ENCODE measurements around the gene TNKS1BP1. TPM values are rescaled to one million over a fixed set of nuclear protein-coding genes. Genes with fewer than 3 reads are reported as not detected.
"Not testable (repeated sequence)": the region's sequence is repeated elsewhere in the genome, so short reads cannot be mapped to it uniquely, and the experiment has no call there.

TNKS1BP1 gene
- total and polyA plus RNA-seq, 4 donors: 35.2 to 184 (median 165) TPM

DNA sequence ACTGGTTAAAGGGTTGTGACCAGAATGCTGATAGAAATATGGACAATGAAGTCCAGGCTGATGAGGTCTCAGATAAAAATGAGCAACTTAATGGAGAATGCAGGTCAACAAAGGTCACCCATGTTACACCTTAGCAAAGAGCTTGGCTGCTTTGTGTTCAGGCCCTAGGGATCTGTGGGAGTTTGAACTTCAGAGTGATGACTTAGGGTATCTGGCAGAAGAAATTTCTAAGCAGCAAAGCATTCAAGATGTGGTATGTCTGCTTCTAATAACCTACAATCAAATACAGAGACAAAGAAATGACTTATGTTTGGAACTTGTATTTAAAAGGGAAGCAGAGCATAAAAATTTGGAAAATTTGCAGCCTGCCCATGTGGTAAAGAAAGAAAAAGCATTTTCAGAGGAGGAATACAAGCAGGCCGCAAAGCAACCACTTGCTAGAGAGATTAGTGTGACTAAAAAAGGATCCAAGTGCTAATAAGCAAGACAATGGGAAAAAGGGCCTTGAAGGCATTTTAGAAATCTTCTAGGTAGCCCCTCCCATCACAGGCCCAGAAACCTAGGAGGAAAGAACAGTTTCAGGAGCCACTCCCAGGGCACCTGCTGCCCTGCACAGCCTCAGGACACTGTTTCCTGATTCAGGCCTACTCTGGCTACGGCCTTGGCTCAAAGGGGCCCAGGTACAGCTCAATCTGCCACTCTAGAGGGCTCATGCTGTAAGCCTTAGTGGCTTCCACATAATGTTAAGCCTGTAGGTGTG lies 41.3 kb downstream of the TNKS1BP1 start:
- Histone ChIP-seq H3K27me3 (ENCODE audit: control insufficient read depth in 1 of 2, insufficient read depth in 2 of 2, low read length in 1 of 2) (no peaks in the 10 kb centered on the region), H3K4me3 (ENCODE audit: low read length in 2 of 2) (no peak overlapping the region), H3K4me1 (ENCODE audit: control insufficient read depth in 1 of 2, insufficient read depth in 2 of 2, low read length in 2 of 2) (no peaks in the 10 kb centered on the region), H3K9me3 (ENCODE audit: control insufficient read depth, low read length) (no peaks in the 10 kb centered on the region), H3K36me3 (ENCODE audit: control insufficient read depth in 1 of 2, insufficient read depth in 2 of 2, low read length in 1 of 2) (no peaks in the 10 kb centered on the region), H3K27ac (ENCODE audit: low read depth in 1 of 2, low read length in 2 of 2) (no peak overlapping the region)
- no peak for DNase-seq
- no peak for ATAC-seq (ENCODE audit: low FRiP score)
- WGBS, 2 donors: 95 to 100% methylated on average over 2 of the region's 2 CpGs
- intact Hi-C loops (cut with DNase I): no loop called here

DNA sequence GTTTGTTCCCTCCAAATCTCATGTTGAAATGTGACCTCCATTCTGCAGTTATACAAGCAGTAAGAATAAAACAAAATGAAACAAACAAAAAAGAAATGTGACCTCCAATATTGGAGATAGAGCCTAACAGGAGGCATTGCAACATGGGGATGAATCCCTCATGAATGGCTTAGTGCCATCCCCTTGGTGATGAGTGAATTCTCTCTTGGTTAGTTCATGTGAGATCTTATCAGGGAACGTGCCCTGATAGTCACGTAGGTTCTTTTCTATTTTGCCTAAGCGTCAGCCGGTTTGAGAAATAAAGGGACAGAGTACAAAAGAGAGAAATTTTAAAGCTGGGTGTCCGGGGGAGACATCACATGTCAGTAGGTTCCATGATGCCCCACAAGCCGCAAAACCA lies 43.2 kb downstream of the TNKS1BP1 start:
- DNase-seq; H3K27me3 ChIP-seq (ENCODE audit: control insufficient read depth in 1 of 2, insufficient read depth in 2 of 2, low read length in 1 of 2); H3K9me3 ChIP-seq (ENCODE audit: control insufficient read depth, low read length); H3K36me3 ChIP-seq (ENCODE audit: control insufficient read depth in 1 of 2, insufficient read depth in 2 of 2, low read length in 1 of 2); H3K4me1 ChIP-seq (ENCODE audit: control insufficient read depth in 1 of 2, insufficient read depth in 2 of 2, low read length in 2 of 2); H3K27ac ChIP-seq (ENCODE audit: low read depth in 1 of 2, low read length in 2 of 2); H3K4me3 ChIP-seq (ENCODE audit: low read length in 2 of 2); ATAC-seq (ENCODE audit: low FRiP score); intact Hi-C loops (cut with DNase I): not testable (repeated sequence)
- WGBS, 2 donors: 87% methylated on average over 6 of the region's 6 CpGs

DNA sequence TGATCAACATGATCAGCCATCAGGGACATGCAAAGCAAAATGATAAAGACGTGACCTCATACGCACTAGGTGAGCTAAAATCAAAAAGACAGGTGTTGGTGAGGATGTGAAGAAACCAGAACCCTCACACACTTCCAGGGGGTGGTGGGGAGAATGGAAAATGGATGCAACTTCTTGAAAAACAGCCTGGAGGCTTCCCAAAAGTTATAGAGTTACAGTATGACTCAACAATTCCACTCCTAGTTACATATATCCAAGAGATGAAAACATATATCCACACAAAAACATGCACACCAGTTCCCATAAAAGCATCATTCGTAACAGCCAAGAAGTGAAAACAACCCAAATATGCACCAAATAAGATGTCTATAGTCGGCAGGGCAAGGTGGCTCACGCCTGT lies 45.6 kb downstream of the TNKS1BP1 start:
- Histone ChIP-seq H3K9me3 (ENCODE audit: control insufficient read depth, low read length) (no peaks in the 10 kb centered on the region), H3K4me3 (ENCODE audit: low read length in 2 of 2) (no peak overlapping the region), H3K4me1 (ENCODE audit: control insufficient read depth in 1 of 2, insufficient read depth in 2 of 2, low read length in 2 of 2) (peaks cover 0 to 3% of the 10 kb centered on the region in 2 donors), H3K36me3 (ENCODE audit: control insufficient read depth in 1 of 2, insufficient read depth in 2 of 2, low read length in 1 of 2) (no peaks in the 10 kb centered on the region), H3K27ac (ENCODE audit: low read depth in 1 of 2, low read length in 2 of 2) (no peak overlapping the region), H3K27me3 (ENCODE audit: control insufficient read depth in 1 of 2, insufficient read depth in 2 of 2, low read length in 1 of 2) (no peaks in the 10 kb centered on the region)
- ATAC-seq (ENCODE audit: low FRiP score) (no peak), DNase-seq (no peak)
- intact Hi-C loops (cut with DNase I): no loop called here
- WGBS, 2 donors: 82 to 83% methylated on average over 5 of the region's 5 CpGs

DNA sequence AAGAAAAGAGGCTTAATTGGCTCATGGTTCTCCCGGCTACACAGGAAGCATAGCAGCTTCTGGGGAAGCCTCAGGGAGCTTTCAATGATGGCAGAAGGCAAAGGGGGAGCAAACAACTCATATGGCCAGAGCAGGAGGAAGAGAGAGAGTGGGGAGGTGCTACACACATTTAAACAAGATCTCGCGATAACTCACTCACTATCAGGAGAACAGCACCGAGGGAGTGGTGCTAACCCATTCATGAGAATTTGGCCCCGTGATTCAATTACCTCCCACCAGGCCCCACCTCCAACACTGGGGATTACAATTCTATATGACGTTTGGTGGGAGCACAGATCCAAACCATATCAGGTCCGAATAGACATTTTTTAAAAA lies 46.0 kb downstream of the TNKS1BP1 start:
- H3K9me3 ChIP-seq (ENCODE audit: control insufficient read depth, low read length): no peaks in the 10 kb centered on the region
- no peak overlapping the region for H3K27ac ChIP-seq (ENCODE audit: low read depth in 1 of 2, low read length in 2 of 2)
- intact Hi-C loops (cut with DNase I): no loop called here
- H3K36me3 ChIP-seq (ENCODE audit: control insufficient read depth in 1 of 2, insufficient read depth in 2 of 2, low read length in 1 of 2): no peaks in the 10 kb centered on the region
- peaks cover 0 to 3% of the 10 kb centered on the region in 2 donors for H3K4me1 ChIP-seq (ENCODE audit: control insufficient read depth in 1 of 2, insufficient read depth in 2 of 2, low read length in 2 of 2)
- ATAC-seq (ENCODE audit: low FRiP score): no peak
- WGBS, 2 donors: 83 to 89% methylated on average over 7 of the region's 7 CpGs
- no peak overlapping the region for H3K4me3 ChIP-seq (ENCODE audit: low read length in 2 of 2)
- no peak for DNase-seq
- no peaks in the 10 kb centered on the region for H3K27me3 ChIP-seq (ENCODE audit: control insufficient read depth in 1 of 2, insufficient read depth in 2 of 2, low read length in 1 of 2)

DNA sequence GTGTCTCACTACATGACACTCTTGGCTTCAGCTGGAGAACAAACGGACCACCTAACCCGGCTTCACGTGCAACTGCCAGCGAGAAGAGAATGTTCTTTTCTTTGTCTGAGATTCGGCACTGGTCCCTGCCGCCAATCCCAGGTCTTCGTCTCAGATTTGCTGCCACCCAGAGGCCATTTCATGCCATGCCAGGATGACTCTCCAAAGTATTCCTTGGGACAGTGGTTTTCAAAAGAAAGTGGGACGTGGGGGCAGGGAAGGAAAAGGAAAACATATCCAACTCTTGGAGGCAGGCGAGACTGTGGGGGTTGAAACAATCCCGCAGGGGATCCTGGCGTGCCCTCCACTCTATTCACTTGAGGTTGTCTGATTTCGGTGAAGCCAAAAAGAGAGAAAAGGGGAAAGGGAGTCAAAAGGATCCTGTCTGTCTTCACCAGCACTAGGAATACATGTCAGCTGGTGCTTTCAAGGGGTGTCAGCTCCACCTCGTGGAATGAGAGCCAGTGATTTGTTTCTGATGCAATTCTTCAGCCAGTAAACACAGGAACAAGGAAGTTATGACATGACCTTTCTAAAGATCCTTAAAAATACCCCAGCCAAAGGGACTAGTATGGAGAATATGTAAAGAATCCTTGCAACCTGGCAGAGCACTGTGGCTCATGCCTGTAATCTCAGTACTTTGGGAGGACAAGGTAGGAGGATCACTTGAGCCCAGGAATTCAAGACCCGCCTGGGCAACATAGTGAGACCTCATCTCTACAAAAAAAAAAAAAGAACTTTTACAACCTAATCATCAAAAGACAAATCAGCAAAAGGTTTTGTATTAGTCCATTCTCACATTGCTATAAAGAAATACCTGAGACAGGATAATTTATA lies 46.7 kb downstream of the TNKS1BP1 start:
- no peak overlapping the region for H3K27ac ChIP-seq (ENCODE audit: low read depth in 1 of 2, low read length in 2 of 2)
- H3K36me3 ChIP-seq (ENCODE audit: control insufficient read depth in 1 of 2, insufficient read depth in 2 of 2, low read length in 1 of 2): no peaks in the 10 kb centered on the region
- DNase-seq (peak; percentile 73 to 86), ATAC-seq (ENCODE audit: low FRiP score) (peak; percentile 81)
- WGBS, 2 donors: 10 to 11% methylated on average over 14 of the region's 14 CpGs
- H3K27me3 ChIP-seq (ENCODE audit: control insufficient read depth in 1 of 2, insufficient read depth in 2 of 2, low read length in 1 of 2): no peaks in the 10 kb centered on the region
- intact Hi-C loops (cut with DNase I): no loop called here
- H3K4me3 ChIP-seq (ENCODE audit: low read length in 2 of 2): no peak overlapping the region
- peaks cover 1% of the 10 kb centered on the region for H3K9me3 ChIP-seq (ENCODE audit: control insufficient read depth, low read length)
- peaks cover 0 to 3% of the 10 kb centered on the region in 2 donors for H3K4me1 ChIP-seq (ENCODE audit: control insufficient read depth in 1 of 2, insufficient read depth in 2 of 2, low read length in 2 of 2)

DNA sequence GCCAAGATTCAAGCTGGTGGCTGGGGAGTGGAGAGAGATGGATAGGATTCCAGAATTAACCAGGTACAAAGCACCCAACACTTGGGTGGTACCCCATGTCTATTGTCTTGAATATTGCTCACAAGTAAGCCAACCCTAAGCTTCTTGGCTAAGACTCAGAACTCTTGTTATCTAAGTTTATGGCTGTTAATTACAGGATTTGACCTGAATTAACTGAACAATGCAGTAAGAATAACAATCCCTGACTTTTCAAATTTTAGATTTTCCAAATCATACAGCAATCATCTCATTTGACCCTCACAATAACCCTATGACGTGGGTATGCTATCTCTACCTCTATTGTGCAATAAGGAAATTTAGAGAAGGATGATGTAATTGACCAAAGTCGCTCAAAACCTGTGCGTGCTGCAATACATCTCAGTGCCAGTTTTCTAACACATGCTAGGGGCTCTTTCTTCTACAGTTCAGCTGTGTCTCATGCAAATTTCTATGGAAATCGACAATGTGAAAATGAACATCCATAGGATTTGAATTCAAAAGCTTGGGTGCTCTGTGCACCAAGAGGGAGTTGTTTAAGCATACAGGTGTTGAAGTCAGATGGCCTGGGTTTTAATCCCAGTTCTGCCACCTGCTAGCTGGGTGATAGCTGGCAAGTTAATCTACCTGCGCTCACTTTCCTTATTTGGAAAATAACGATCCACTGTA lies 47.6 kb downstream of the TNKS1BP1 start:
- no peak for DNase-seq
- ATAC-seq (ENCODE audit: low FRiP score): peak; percentile 58
- Histone ChIP-seq H3K9me3 (ENCODE audit: control insufficient read depth, low read length) (peaks cover 1% of the 10 kb centered on the region), H3K27ac (ENCODE audit: low read depth in 1 of 2, low read length in 2 of 2) (no peak overlapping the region), H3K4me3 (ENCODE audit: low read length in 2 of 2) (no peak overlapping the region), H3K27me3 (ENCODE audit: control insufficient read depth in 1 of 2, insufficient read depth in 2 of 2, low read length in 1 of 2) (no peaks in the 10 kb centered on the region), H3K36me3 (ENCODE audit: control insufficient read depth in 1 of 2, insufficient read depth in 2 of 2, low read length in 1 of 2) (no peaks in the 10 kb centered on the region), H3K4me1 (ENCODE audit: control insufficient read depth in 1 of 2, insufficient read depth in 2 of 2, low read length in 2 of 2) (peaks cover 0 to 3% of the 10 kb centered on the region in 2 donors)
- WGBS, 2 donors: 77 to 79% methylated on average over 6 of the region's 6 CpGs
- intact Hi-C loops (cut with DNase I): no loop called here

DNA sequence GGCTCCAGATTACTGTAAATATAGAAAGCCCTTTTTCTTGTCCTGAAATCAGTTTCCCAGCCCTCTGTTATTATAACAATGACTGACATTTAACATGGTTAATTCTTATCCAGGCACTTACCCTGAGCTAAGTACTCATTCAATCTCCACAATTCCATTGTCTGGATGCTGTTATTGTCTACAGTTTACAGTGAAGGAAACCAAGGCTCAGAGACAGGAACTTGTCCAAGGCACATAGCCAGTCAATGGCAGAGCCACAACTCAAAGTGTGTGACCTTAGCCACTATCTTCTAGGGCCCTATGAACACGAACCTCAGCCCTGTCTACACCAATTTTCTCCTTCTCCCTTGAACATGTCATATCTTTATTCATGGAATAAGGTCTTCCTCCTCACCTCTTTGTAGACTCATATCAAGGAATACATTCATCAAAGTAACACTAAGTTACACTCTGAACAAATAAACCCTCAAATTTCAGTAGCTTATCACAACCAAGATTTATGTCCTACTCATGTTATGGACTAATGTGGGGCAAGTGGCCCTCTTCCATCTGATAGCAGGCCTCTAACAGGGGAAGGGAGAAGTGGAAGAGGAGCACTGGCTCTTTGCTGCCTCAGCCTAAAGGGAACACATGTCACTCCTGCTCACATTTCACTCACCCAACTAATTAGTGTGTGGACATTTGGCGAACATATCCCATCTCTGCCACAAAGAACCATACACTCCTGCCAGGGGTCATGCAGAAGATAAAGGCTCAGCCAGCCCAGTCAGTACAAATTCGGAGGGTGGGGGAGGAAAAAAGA lies 48.4 kb downstream of the TNKS1BP1 start:
- Histone ChIP-seq H3K36me3 (ENCODE audit: control insufficient read depth in 1 of 2, insufficient read depth in 2 of 2, low read length in 1 of 2) (no peaks in the 10 kb centered on the region), H3K4me1 (ENCODE audit: control insufficient read depth in 1 of 2, insufficient read depth in 2 of 2, low read length in 2 of 2) (peaks cover 0 to 3% of the 10 kb centered on the region in 2 donors), H3K9me3 (ENCODE audit: control insufficient read depth, low read length) (peaks cover 3% of the 10 kb centered on the region), H3K27me3 (ENCODE audit: control insufficient read depth in 1 of 2, insufficient read depth in 2 of 2, low read length in 1 of 2) (no peaks in the 10 kb centered on the region), H3K4me3 (ENCODE audit: low read length in 2 of 2) (no peak overlapping the region), H3K27ac (ENCODE audit: low read depth in 1 of 2, low read length in 2 of 2) (no peak overlapping the region)
- DNase-seq (no peak), ATAC-seq (ENCODE audit: low FRiP score) (no peak)
- WGBS, 2 donors: 86 to 89% methylated on average over 3 of the region's 3 CpGs
- intact Hi-C loops (cut with DNase I): no loop called here

DNA sequence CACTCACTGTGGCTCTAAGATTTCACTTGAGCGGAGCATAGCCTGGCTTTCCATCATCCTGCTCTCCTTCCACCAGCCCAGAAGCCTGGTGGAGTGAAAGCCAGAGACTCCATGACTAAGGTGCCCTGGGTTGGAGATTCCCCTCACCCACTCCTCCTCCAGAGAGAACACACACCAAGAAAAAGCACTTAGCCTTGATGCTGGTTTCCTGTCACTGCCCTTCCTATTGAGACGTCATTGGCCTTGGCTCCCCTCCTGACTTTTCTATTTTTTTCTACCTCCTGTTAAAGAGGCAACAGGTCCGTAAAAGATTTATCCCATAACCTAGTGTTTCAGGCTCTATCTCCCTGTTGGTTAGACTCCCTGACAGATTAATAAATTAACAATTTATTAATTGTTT lies 49.2 kb downstream of the TNKS1BP1 start:
- Histone ChIP-seq H3K27ac (ENCODE audit: low read depth in 1 of 2, low read length in 2 of 2) (no peak overlapping the region), H3K27me3 (ENCODE audit: control insufficient read depth in 1 of 2, insufficient read depth in 2 of 2, low read length in 1 of 2) (no peaks in the 10 kb centered on the region), H3K4me1 (ENCODE audit: control insufficient read depth in 1 of 2, insufficient read depth in 2 of 2, low read length in 2 of 2) (peaks cover 0 to 3% of the 10 kb centered on the region in 2 donors), H3K9me3 (ENCODE audit: control insufficient read depth, low read length) (peaks cover 3% of the 10 kb centered on the region), H3K36me3 (ENCODE audit: control insufficient read depth in 1 of 2, insufficient read depth in 2 of 2, low read length in 1 of 2) (no peaks in the 10 kb centered on the region), H3K4me3 (ENCODE audit: low read length in 2 of 2) (no peak overlapping the region)
- intact Hi-C loops (cut with DNase I): no loop called here
- no peak for DNase-seq
- WGBS, 2 donors: 67 to 73% methylated on average over 3 of the region's 3 CpGs
- ATAC-seq (ENCODE audit: low FRiP score): no peak

Measured in aorta (tissue), 5 donors.